Measurements from ENCODE around the gene PGGHG.

GRCh38 chr11:285894-286220 is 3.1 kb upstream of the PGGHG start:
- TF ChIP-seq, protein P1, sequence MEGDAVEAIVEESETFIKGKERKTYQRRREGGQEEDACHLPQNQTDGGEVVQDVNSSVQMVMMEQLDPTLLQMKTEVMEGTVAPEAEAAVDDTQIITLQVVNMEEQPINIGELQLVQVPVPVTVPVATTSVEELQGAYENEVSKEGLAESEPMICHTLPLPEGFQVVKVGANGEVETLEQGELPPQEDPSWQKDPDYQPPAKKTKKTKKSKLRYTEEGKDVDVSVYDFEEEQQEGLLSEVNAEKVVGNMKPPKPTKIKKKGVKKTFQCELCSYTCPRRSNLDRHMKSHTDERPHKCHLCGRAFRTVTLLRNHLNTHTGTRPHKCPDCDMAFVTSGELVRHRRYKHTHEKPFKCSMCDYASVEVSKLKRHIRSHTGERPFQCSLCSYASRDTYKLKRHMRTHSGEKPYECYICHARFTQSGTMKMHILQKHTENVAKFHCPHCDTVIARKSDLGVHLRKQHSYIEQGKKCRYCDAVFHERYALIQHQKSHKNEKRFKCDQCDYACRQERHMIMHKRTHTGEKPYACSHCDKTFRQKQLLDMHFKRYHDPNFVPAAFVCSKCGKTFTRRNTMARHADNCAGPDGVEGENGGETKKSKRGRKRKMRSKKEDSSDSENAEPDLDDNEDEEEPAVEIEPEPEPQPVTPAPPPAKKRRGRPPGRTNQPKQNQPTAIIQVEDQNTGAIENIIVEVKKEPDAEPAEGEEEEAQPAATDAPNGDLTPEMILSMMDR (IDR thresholded peaks at IDR 0.05), result no peak
- TF ChIP-seq EZH2phosphoT487 (IDR thresholded peaks at IDR 0.05) (no peak), EZH2 (IDR thresholded peaks at IDR 0.05) (no peak)
